ENCODE results near the gene NWD2. TPM values are rescaled to one million over a fixed set of nuclear protein-coding genes. Genes with fewer than 3 reads are reported as not detected.

Gene NWD2
- total RNA-seq, 1 experiment from 2014 or later: not detected

- no peak for DNase-seq
- Histone ChIP-seq H3K9me3 (no peaks in the 10 kb centered on the region), H3K4me3 (no peak overlapping the region), H3K36me3 (no peaks in the 10 kb centered on the region), H3K27me3 (no peaks in the 10 kb centered on the region)
Observed at GRCh38 chr4:37422638-37423037, 178.1 kb downstream of the NWD2 start.

- Histone ChIP-seq H3K4me3 (no peak overlapping the region), H3K27me3 (no peaks in the 10 kb centered on the region), H3K9me3 (no peaks in the 10 kb centered on the region), H3K36me3 (no peaks in the 10 kb centered on the region)
- DNase-seq: no peak
Observed at GRCh38 chr4:37423310-37423709, 178.8 kb downstream of the NWD2 start.

- no peak for DNase-seq
- Histone ChIP-seq H3K36me3 (no peaks in the 10 kb centered on the region), H3K27me3 (no peaks in the 10 kb centered on the region), H3K4me3 (no peak overlapping the region), H3K9me3 (no peaks in the 10 kb centered on the region)
Observed at GRCh38 chr4:37424753-37425152, 180.2 kb downstream of the NWD2 start.

- H3K4me3 ChIP-seq: no peak overlapping the region
- DNase-seq: no peak
- no peaks in the 10 kb centered on the region for H3K9me3 ChIP-seq
- H3K27me3 ChIP-seq: no peaks in the 10 kb centered on the region
- no peaks in the 10 kb centered on the region for H3K36me3 ChIP-seq
Observed at GRCh38 chr4:37425857-37426256, 181.3 kb downstream of the NWD2 start.

DNA sequence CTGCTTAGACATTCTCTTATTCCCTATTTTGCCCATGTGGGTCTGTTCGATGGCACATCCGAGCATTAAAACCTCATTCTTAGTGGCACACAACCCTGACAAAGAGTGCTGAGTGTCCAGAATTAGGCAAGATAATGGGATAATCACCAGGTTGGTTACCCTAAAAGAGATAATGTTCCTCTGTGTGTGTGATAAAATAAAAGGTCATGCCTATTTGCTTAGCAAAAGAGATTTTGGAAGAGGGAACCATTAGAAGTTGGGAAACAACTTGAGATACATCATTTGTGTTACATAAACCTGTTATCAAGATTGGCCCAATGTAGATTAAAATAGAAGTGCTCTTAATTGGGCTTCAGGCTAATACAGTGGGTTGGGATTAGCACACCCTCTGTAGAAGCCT is 182.7 kb downstream of the NWD2 start:
- Histone ChIP-seq H3K36me3 (no peaks in the 10 kb centered on the region), H3K27me3 (no peaks in the 10 kb centered on the region), H3K9me3 (no peaks in the 10 kb centered on the region), H3K4me3 (no peak overlapping the region)
- no peak for DNase-seq

GRCh38 chr4:37429906-37430305 is 185.4 kb downstream of the NWD2 start:
- Histone ChIP-seq H3K4me3 (no peak overlapping the region), H3K9me3 (no peaks in the 10 kb centered on the region), H3K27me3 (no peaks in the 10 kb centered on the region), H3K36me3 (no peaks in the 10 kb centered on the region)
- no peak for DNase-seq

- no peaks in the 10 kb centered on the region for H3K9me3 ChIP-seq
- no peaks in the 10 kb centered on the region for H3K36me3 ChIP-seq
- H3K27me3 ChIP-seq: no peaks in the 10 kb centered on the region
Observed at GRCh38 chr4:37430718-37431416, 186.3 kb downstream of the NWD2 start.

DNA sequence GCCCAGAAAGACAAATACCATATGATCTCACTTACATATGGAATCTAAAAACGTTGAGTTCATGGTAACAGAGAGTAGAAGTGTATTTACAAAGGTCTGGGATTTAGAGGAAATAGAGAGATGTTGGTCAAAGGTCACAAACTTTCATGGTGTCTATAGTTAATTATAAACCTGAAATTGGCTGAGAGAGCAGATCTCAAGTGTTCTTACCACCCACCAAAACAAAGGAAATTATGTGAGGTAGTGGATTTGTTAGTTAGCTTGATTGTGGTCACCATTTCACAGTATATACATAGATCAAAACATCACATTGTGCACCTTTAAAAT is 186.8 kb downstream of the NWD2 start:
- H3K27me3 ChIP-seq: no peaks in the 10 kb centered on the region
- no peak for DNase-seq
- H3K4me3 ChIP-seq: no peak overlapping the region
- no peaks in the 10 kb centered on the region for H3K9me3 ChIP-seq
- no peaks in the 10 kb centered on the region for H3K36me3 ChIP-seq

More at GRCh38 chr4:37430718-37431416, 186.3 kb downstream of the NWD2 start:
- no peak overlapping the region for H3K4me3 ChIP-seq
- DNase-seq: no peak

DNA sequence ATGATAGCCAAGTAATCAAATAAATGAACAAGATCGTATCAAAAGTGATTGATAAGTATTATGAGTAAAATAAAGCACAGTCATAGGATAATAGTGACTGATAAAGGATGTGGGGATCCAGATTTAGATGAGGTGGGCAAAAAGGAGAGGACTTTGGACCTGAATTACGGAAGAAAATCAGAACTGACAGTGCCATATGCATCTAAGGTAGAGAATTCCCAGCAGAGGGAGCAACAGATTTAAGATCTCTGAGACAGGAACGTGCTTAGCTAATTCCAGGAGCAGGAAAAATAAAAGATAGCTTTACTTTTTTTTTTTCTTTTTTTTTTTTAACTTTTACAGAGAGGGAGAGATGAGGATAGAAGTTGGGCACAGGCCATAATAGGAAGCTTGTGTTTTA is 189.9 kb downstream of the NWD2 start:
- Histone ChIP-seq H3K36me3 (no peaks in the 10 kb centered on the region), H3K4me3 (no peak overlapping the region), H3K27me3 (no peaks in the 10 kb centered on the region), H3K9me3 (no peaks in the 10 kb centered on the region)
- no peak for DNase-seq

DNA sequence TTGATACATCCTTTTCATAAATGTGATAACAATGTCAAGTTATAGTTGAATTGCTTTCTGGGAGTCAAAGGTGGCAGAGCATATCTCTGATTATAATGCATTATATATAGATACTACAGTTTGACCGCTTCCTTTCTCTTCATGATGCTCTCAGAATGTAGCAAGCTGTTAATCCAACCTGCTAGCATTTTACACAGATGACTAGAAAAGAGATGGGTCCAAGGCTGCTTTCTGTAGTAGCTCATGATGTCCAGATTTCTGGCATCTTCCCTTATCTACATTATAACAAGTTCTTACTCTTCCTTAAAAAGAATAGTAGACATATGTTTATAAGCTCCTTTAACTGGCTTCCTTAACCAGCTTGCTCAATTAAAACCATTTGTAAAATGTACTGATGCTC is 192.0 kb downstream of the NWD2 start:
- no peaks in the 10 kb centered on the region for H3K9me3 ChIP-seq
- no peaks in the 10 kb centered on the region for H3K36me3 ChIP-seq
- no peak overlapping the region for H3K4me3 ChIP-seq
- H3K27me3 ChIP-seq: no peaks in the 10 kb centered on the region
- DNase-seq: no peak

GRCh38 chr4:37437163-37437562 is 192.6 kb downstream of the NWD2 start:
- H3K36me3 ChIP-seq: no peaks in the 10 kb centered on the region
- H3K4me3 ChIP-seq: no peak overlapping the region
- no peaks in the 10 kb centered on the region for H3K9me3 ChIP-seq
- DNase-seq: no peak
- no peaks in the 10 kb centered on the region for H3K27me3 ChIP-seq

GRCh38 chr4:37438564-37439279 is 194.2 kb downstream of the NWD2 start:
- Histone ChIP-seq H3K9me3 (no peaks in the 10 kb centered on the region), H3K36me3 (no peaks in the 10 kb centered on the region), H3K4me3 (no peak overlapping the region), H3K27me3 (no peaks in the 10 kb centered on the region; the same call in 1 of the 2 replicates)
- no peak for DNase-seq

- DNase-seq: no peak
- Histone ChIP-seq H3K9me3 (no peaks in the 10 kb centered on the region), H3K4me3 (no peak overlapping the region), H3K27me3 (no peaks in the 10 kb centered on the region; the same call in 1 of the 2 replicates), H3K36me3 (no peaks in the 10 kb centered on the region)
Observed at GRCh38 chr4:37439809-37440474, 195.4 kb downstream of the NWD2 start.

GRCh38 chr4:37440501-37440900 is 196.0 kb downstream of the NWD2 start:
- Histone ChIP-seq H3K9me3 (no peaks in the 10 kb centered on the region), H3K36me3 (no peaks in the 10 kb centered on the region), H3K4me3 (no peak overlapping the region), H3K27me3 (no peaks in the 10 kb centered on the region; the same call in 1 of the 2 replicates)
- no peak for DNase-seq

- Histone ChIP-seq H3K27me3 (no peaks in the 10 kb centered on the region; the same call in 1 of the 2 replicates), H3K9me3 (no peaks in the 10 kb centered on the region), H3K36me3 (no peaks in the 10 kb centered on the region), H3K4me3 (no peak overlapping the region)
- no peak for DNase-seq
Observed at GRCh38 chr4:37441231-37442061, 196.9 kb downstream of the NWD2 start.

- Histone ChIP-seq H3K4me3 (no peak overlapping the region), H3K9me3 (no peaks in the 10 kb centered on the region), H3K27me3 (no peaks in the 10 kb centered on the region; the same call in 1 of the 2 replicates), H3K36me3 (no peaks in the 10 kb centered on the region)
- DNase-seq: no peak
Observed at GRCh38 chr4:37442062-37442323, 197.4 kb downstream of the NWD2 start.

- no peak for DNase-seq
- Histone ChIP-seq H3K36me3 (no peaks in the 10 kb centered on the region), H3K27me3 (no peaks in the 10 kb centered on the region; the same call in 1 of the 2 replicates), H3K9me3 (no peaks in the 10 kb centered on the region), H3K4me3 (no peak overlapping the region)
Observed at GRCh38 chr4:37443137-37443536, 198.6 kb downstream of the NWD2 start.

All from MG63 (cell line).